H1 (cell line): ENCODE data around the gene SLC13A5. TPM values are rescaled to one million over a fixed set of nuclear protein-coding genes. Genes with fewer than 3 reads are reported as not detected.

Experiments used
- CTCF ChIA-PET: fragments of 300-600 bp; sonication (Branson Sonifier 250); formaldehyde crosslinking; loops from one replicate; lab custom pipeline; 2021; ENCODE audit not compliant: partially characterized antibody; lab: Charles Lee
- POLR2A ChIA-PET: fragments of 300-600 bp; sonication (Branson Sonifier 250); formaldehyde crosslinking; loops from one replicate; lab custom pipeline; 2021; ENCODE audit warnings: inconsistent platforms; ENCODE audit not compliant: partially characterized antibody; lab: Charles Lee
- DNase-seq, 2 experiments: peaks; one replicate each; pipeline versions ENCODE4 v3.0.0 to v3.0.0-alpha.2; 2010 to 2022; ENCODE audit warnings: low spot score in 2 of 2, low read depth in 1 of 2, mixed read lengths in 1 of 2
- FAIRE-seq: peaks from 2 replicates; lab custom pipeline; 2011; peaks lifted over from hg19 to GRCh38; lab: Jason Lieb, UNC
- H2AFZ ChIP-seq: 2 replicates; pipeline ENCODE4 v1.8.1; 2012; ENCODE audit warnings: low read length, inconsistent platforms
- H2AK5ac ChIP-seq: 2 replicates; pipeline ENCODE4 v1.6.1; 2013; ENCODE audit warnings: low read depth, low read length
- H2BK120ac ChIP-seq: replicated peaks from 2 replicates; pipeline ENCODE3; 2013; ENCODE audit warnings: low read depth, low read length, inconsistent platforms
- H2BK12ac ChIP-seq: 2 replicates; pipeline ENCODE4 v1.6.1; 2013; ENCODE audit warnings: low read depth, low read length
- H2BK15ac ChIP-seq: 2 replicates; pipeline ENCODE4 v1.6.1; 2013; ENCODE audit warnings: low read length
- H2BK20ac ChIP-seq: 2 replicates; pipeline ENCODE4 v1.6.1; 2013; ENCODE audit warnings: low read length
- H2BK5ac ChIP-seq: 2 replicates; pipeline ENCODE4 v1.6.1; 2013; ENCODE audit warnings: low read depth, low read length
- H3K14ac ChIP-seq: 2 replicates; pipeline ENCODE4 v1.6.1; 2013; ENCODE audit warnings: inconsistent platforms; ENCODE audit not compliant: insufficient read length
- H3K18ac ChIP-seq: 2 replicates; pipeline ENCODE4 v1.6.1; 2013; ENCODE audit warnings: low read length; ENCODE audit errors: extremely low read depth
- H3K23ac ChIP-seq: 2 replicates; pipeline ENCODE4 v1.6.1; 2013; ENCODE audit warnings: inconsistent platforms; ENCODE audit not compliant: insufficient read length
- H3K23me2 ChIP-seq: 2 replicates; pipeline ENCODE4 v1.6.1; 2013; ENCODE audit warnings: low read depth, low read length
- H3K27ac ChIP-seq: 2 replicates; pipeline ENCODE4 v1.6.1; 2011; ENCODE audit warnings: low read depth, low read length, inconsistent platforms
- H3K27me3 ChIP-seq, 4 experiments: replicated peaks in 1 of 4; 1 replicate in 1 of 4; 2 replicates in 3 of 4; pipeline versions ENCODE4 v1.6.1 to v1.8.1; 2011 to 2013; ENCODE audit warnings: low read length in 3 of 4, mild to moderate bottlenecking in 3 of 4, inconsistent platforms in 2 of 4, mixed read lengths in 2 of 4, moderate library complexity in 1 of 4; ENCODE audit not compliant: control insufficient read depth in 3 of 4, insufficient read depth in 3 of 4; ENCODE audit errors: extremely low read depth in 1 of 4
- H3K36me3 ChIP-seq, 4 experiments: 2 replicates each; pipeline versions ENCODE4 v1.6.1 to v1.8.1; 2011 to 2013; ENCODE audit warnings: mild to moderate bottlenecking in 4 of 4, low read length in 3 of 4, moderate library complexity in 2 of 4, control low read depth in 1 of 4, inconsistent platforms in 1 of 4; ENCODE audit not compliant: insufficient read depth in 4 of 4, control insufficient read depth in 2 of 4
- H3K4ac ChIP-seq: replicated peaks from 2 replicates; pipeline ENCODE3; 2013; ENCODE audit warnings: low read length, low read depth, mixed read lengths, inconsistent platforms; ENCODE audit not compliant: insufficient read length
- H3K4me1 ChIP-seq, 4 experiments: replicated peaks in 1 of 4; 1 replicate in 1 of 4; 2 replicates in 3 of 4; pipeline versions ENCODE4 v1.6.1 to v1.8.1; 2011 to 2013; ENCODE audit warnings: low read length in 3 of 4, inconsistent platforms in 2 of 4, mixed read lengths in 1 of 4; ENCODE audit not compliant: insufficient read depth in 4 of 4, control insufficient read depth in 3 of 4
- H3K4me2 ChIP-seq, 2 experiments: 2 replicates each; pipeline versions ENCODE4 v1.6.1 to v1.8.1; 2011 to 2013; ENCODE audit warnings: low read depth in 2 of 2, low read length in 2 of 2, control low read depth in 1 of 2, inconsistent platforms in 1 of 2, mild to moderate bottlenecking in 1 of 2; ENCODE audit not compliant: insufficient read depth in 1 of 2
- H3K4me3 ChIP-seq, 4 experiments: fragments of 200-600, 300-600 bp in 1 of 4; sonication (generic), shearing (Covaris generic), sonication (Bioruptor Twin) in 1 of 4; 2 replicates each; pipeline versions ENCODE4 v1.5.1 to v1.8.1; 2011 to 2016; ENCODE audit warnings: low read length in 4 of 4, low read depth in 3 of 4, control low read depth in 2 of 4, inconsistent platforms in 2 of 4, mild to moderate bottlenecking in 2 of 4, mixed read lengths in 1 of 4, moderate library complexity in 1 of 4; ENCODE audit not compliant: insufficient read depth in 2 of 4; ENCODE audit errors: extremely low read depth in 1 of 4
- H3K56ac ChIP-seq: replicated peaks from 2 replicates; pipeline ENCODE3; 2013; ENCODE audit warnings: low read depth, mild to moderate bottlenecking, mixed read lengths, low read length, inconsistent platforms; ENCODE audit not compliant: insufficient read length
- H3K79me1 ChIP-seq: 2 replicates; pipeline ENCODE4 v1.6.1; 2013; ENCODE audit warnings: low read depth, low read length, control low read depth
- H3K79me2 ChIP-seq, 2 experiments: 2 replicates each; pipeline versions ENCODE4 v1.6.1 to v1.8.1; 2012 to 2013; ENCODE audit warnings: low read length in 2 of 2, mild to moderate bottlenecking in 2 of 2, inconsistent platforms in 1 of 2; ENCODE audit not compliant: insufficient read depth in 2 of 2, control insufficient read depth in 1 of 2
- H3K9ac ChIP-seq, 4 experiments: replicated peaks in 1 of 4; 1 replicate in 1 of 4; 2 replicates in 3 of 4; pipeline versions ENCODE4 v1.6.1 to v1.8.1; 2011 to 2013; ENCODE audit warnings: low read depth in 3 of 4, low read length in 3 of 4, control low read depth in 2 of 4, mild to moderate bottlenecking in 2 of 4, moderate library complexity in 2 of 4, inconsistent platforms in 1 of 4; ENCODE audit errors: extremely low read depth in 1 of 4
- H3K9me3 ChIP-seq, 2 experiments: 2 replicates each; pipeline versions ENCODE4 v1.6.1 to v1.8.1; 2012 to 2013; ENCODE audit warnings: mild to moderate bottlenecking in 2 of 2, moderate library complexity in 2 of 2, control low read depth in 1 of 2, inconsistent platforms in 1 of 2, low read depth in 1 of 2, low read length in 1 of 2, mixed read lengths in 1 of 2; ENCODE audit not compliant: insufficient read depth in 2 of 2
- H4K20me1 ChIP-seq, 2 experiments: replicated peaks in 1 of 2; 2 replicates each; pipeline versions ENCODE3 to v1.8.1; 2011 to 2013; ENCODE audit warnings: inconsistent platforms in 2 of 2, low read length in 2 of 2, mild to moderate bottlenecking in 1 of 2; ENCODE audit not compliant: insufficient read depth in 2 of 2, control insufficient read depth in 1 of 2
- H4K5ac ChIP-seq: 2 replicates; pipeline ENCODE4 v1.6.1; 2013; ENCODE audit warnings: low read length, low read depth, mixed read lengths, inconsistent platforms; ENCODE audit not compliant: insufficient read length
- H4K8ac ChIP-seq: 2 replicates; pipeline ENCODE4 v1.8.0; 2013; ENCODE audit warnings: mild to moderate bottlenecking, moderate library complexity, low read length, inconsistent platforms; ENCODE audit not compliant: insufficient read depth; ENCODE audit errors: extremely low read depth
- H4K91ac ChIP-seq: replicated peaks from 2 replicates; pipeline ENCODE3; 2013; ENCODE audit warnings: low read length, mixed read lengths, inconsistent platforms; ENCODE audit not compliant: insufficient read length
- CTCF ChIP-seq, 3 experiments: IDR thresholded peaks; 1 replicate in 2 of 3; 2 replicates in 1 of 3; pipeline versions ENCODE4 v1.5.1 to v1.6.1; 2011; ENCODE audit warnings: low read length in 3 of 3, mild to moderate bottlenecking in 3 of 3, inconsistent platforms in 2 of 3, low read depth in 1 of 3, moderate library complexity in 1 of 3; ENCODE audit not compliant: insufficient read depth in 1 of 3; ENCODE audit errors: control extremely low read depth in 1 of 3
- E2F6 ChIP-seq: IDR thresholded peaks from 2 replicates; pipeline ENCODE4 v1.6.1; 2012; ENCODE audit warnings: inconsistent platforms
- JUN ChIP-seq: IDR thresholded peaks from 2 replicates; pipeline ENCODE4 v1.6.1; 2011; ENCODE audit warnings: low read depth, mild to moderate bottlenecking, improper control_type of control experiment, low read length
- KDM5A ChIP-seq: fragments of 200-600 bp; IDR thresholded peaks from 2 replicates; pipeline ENCODE4 v1.7.1; 2012; ENCODE audit warnings: mild to moderate bottlenecking, low read length, inconsistent platforms, mixed read lengths
- MAX ChIP-seq: IDR thresholded peaks from 2 replicates; pipeline ENCODE4 v1.6.1; 2012; ENCODE audit warnings: inconsistent platforms
- NRF1 ChIP-seq: IDR thresholded peaks from 2 replicates; pipeline ENCODE4 v1.6.1; 2011; ENCODE audit warnings: mild to moderate bottlenecking, low read depth, low read length, improper control_type of control experiment
- SRF ChIP-seq: IDR thresholded peaks from 2 replicates; pipeline ENCODE4 v1.6.1; 2011; ENCODE audit warnings: mild to moderate bottlenecking, low read depth, low read length, moderate library complexity
- SUZ12 ChIP-seq: fragments of 200-600 bp; sonication (generic); IDR thresholded peaks from 2 replicates; pipeline ENCODE4 v1.6.1; 2012; ENCODE audit warnings: mild to moderate bottlenecking, inconsistent platforms, low read length, moderate library complexity, mixed read lengths
- TBP ChIP-seq: IDR thresholded peaks from 2 replicates; pipeline ENCODE4 v1.6.1; 2011; ENCODE audit warnings: low read depth, low read length, improper control_type of control experiment
- TEAD4 ChIP-seq: IDR thresholded peaks from 2 replicates; pipeline ENCODE4 v1.6.1; 2012; ENCODE audit warnings: low read depth, low read length, inconsistent platforms, mixed read lengths
- ZNF274 ChIP-seq: IDR thresholded peaks from 2 replicates; pipeline ENCODE4 v1.7.0; 2012; ENCODE audit warnings: low read length, borderline replicate concordance; ENCODE audit errors: extremely low read depth
- WGBS, 2 experiments: shearing (Covaris generic) in 1 of 2; methylation state at CpG; one replicate each; pipeline versions ENCODE4 v1.1.6 to v1.1.7; 2013 to 2015; ENCODE audit warnings: low lambda C conversion rate in 2 of 2, mixed read lengths in 2 of 2, inconsistent platforms in 1 of 2, low coverage in 1 of 2, missing lambda C conversion rate in 1 of 2; ENCODE audit not compliant: insufficient replicate concordance in 2 of 2, insufficient coverage in 1 of 2, insufficient read length in 1 of 2; ENCODE audit errors: extremely low coverage in 1 of 2, missing lambda C conversion rate in 1 of 2; 5-methylcytosine and 5-hydroxymethylcytosine counted together
- polyA plus RNA-seq, 7 experiments: library from polyadenylated mRNA; depleted of rRNA in 3 of 7; stranded (reverse) in 5 of 7; unstranded in 2 of 7; fragments of >200 nt in 5 of 7; fragments of 200-250 nt in 2 of 7; gene quantifications; 1 replicate in 5 of 7; 2 replicates in 1 of 7; 4 replicates in 1 of 7; pipeline versions ENCODE4 v1.2.1 to v1.2.3, GENCODE V29; 2011 to 2013; ENCODE audit warnings: missing spikeins in 2 of 7, mixed read lengths in 2 of 7
- total RNA-seq: library from RNA; stranded (reverse); fragmentation: NEBNext Ultra II Directional; extraction: Animal tissue kit (Norgen Biotek cat#: 25700); gene quantifications from 2 replicates; pipeline ENCODE4 v1.2.1, GENCODE V29; 2021

SLC13A5 gene
- total and polyA plus RNA-seq, 2 of the 8 experiments (the other 6 are each of a cell fraction or from before 2014, with no cell fraction given): 2.1 to 2.6 TPM

- Histone ChIP-seq H2BK20ac (no peak overlapping the region), H3K23me2 (peaks cover 4% of the 10 kb centered on the region; the same call in 1 of the 2 replicates), H3K23ac (no peak overlapping the region), H3K4me1 (no peaks in the 10 kb centered on the region), H3K4me3 (no peak overlapping the region), H3K79me2 (no peaks in the 10 kb centered on the region), H2BK15ac (no peak overlapping the region), H4K8ac (no peak overlapping the region), H3K36me3 (no peaks in the 10 kb centered on the region), H3K27me3 (no peaks in the 10 kb centered on the region; a peak in 1 of 7 replicates), H3K4me2 (no peak overlapping the region), H2BK12ac (no peak overlapping the region), H3K9me3 (no peaks in the 10 kb centered on the region), H2BK120ac (no peak overlapping the region), H4K20me1 (peaks cover 0 to 2% of the 10 kb centered on the region in 2 experiments), H3K14ac (no peak overlapping the region), H2BK5ac (no peak overlapping the region), H3K56ac (no peak overlapping the region), H3K4ac (no peak overlapping the region), H3K79me1 (no peaks in the 10 kb centered on the region), H2AK5ac (no peak overlapping the region), H4K5ac (no peak overlapping the region), H3K18ac (no peak overlapping the region), H2AFZ (no peak overlapping the region), H4K91ac (no peak overlapping the region), H3K27ac (no peak overlapping the region), H3K9ac (no peak overlapping the region)
- no peak for FAIRE-seq
- ChIA-PET POLR2A (interaction anchor here (1.6 kb wide), 1 partner anchor 11 kb away, joined by 4 read pairs; no protein-coding TSS in a partner anchor), CTCF (interaction anchor here (1.2 to 1.8 kb wide), 3 partner anchors 11 to 61 kb away, joined by 3 to 6 read pairs (median 5); no protein-coding TSS in a partner anchor)
- WGBS, 2 experiments: 94% methylated on average over 9 of the region's 9 CpGs; no CpG with 5 or more reads in 1 of the 2 experiments
- TF ChIP-seq TBP (no peak), E2F6 (no peak), MAX (no peak), SUZ12 (no peak), ZNF274 (no peak), TEAD4 (no peak), KDM5A (no peak), JUN (no peak), CTCF (IDR thresholded peaks at IDR 0.05; ENCODE audit: control extremely low read depth in 1 of 3, insufficient read depth in 1 of 3, low read depth in 1 of 3, low read length in 3 of 3) (no peak), NRF1 (no peak), SRF (no peak)
- DNase-seq: no peak
Measured at GRCh38 chr17:6688944-6689343, 24.2 kb downstream of the SLC13A5 start.
